Gastroesophageal sphincter (tissue), 2 donors: ENCODE data around the gene SHBG.

Experiments used
- EP300 ChIP-seq: sonication (generic); formaldehyde crosslinking; IDR thresholded peaks from one replicate; pipeline ENCODE4 v1.6.1; 2017; ENCODE audit warnings: antibody characterized with exemption, mild to moderate bottlenecking
- POLR2AphosphoS5 ChIP-seq: sonication (generic); formaldehyde crosslinking; IDR thresholded peaks from one replicate; pipeline ENCODE4 v1.6.1; 2017; ENCODE audit warnings: antibody characterized with exemption

DNA sequence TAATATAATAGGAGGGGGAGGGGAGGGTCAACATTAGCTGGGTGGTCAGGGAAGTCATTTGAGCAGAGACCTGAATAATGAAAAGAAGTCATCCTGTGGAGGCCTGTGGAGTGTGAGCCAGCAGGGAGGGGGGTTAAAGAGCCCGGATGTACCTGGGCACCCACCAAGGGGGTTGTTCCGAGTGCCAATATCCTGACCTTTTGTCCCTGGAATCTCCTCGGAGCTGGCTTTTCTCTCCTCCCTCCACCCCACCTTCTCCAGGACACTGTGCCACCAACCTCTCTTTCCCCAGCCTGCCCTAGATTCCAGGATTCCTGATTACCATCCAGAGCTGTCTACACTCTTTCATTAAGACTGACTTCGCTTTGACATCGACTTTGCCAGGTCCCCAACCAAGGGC, 6.2 kb downstream of the SHBG start:
- TF ChIP-seq EP300 (no peak), POLR2AphosphoS5 (no peak)
